Stimulated activated CD4-positive, alpha-beta T cell treated with anti-CD3 and anti-CD28 coated beads, Interleukin-12 subunit alpha, Interleukin-12 subunit beta, amount 100 ng/mL, for 48 hours (primary cell): ENCODE measurements around the gene C8G.

ENCODE experiments used
- DNase-seq, 3 donors: peaks; one replicate each; pipeline ENCODE4 v3.0.0-alpha.2; 2020; ENCODE audit warnings: low read depth in 2 of 3, low spot score in 1 of 3

The C8G gene

DNA sequence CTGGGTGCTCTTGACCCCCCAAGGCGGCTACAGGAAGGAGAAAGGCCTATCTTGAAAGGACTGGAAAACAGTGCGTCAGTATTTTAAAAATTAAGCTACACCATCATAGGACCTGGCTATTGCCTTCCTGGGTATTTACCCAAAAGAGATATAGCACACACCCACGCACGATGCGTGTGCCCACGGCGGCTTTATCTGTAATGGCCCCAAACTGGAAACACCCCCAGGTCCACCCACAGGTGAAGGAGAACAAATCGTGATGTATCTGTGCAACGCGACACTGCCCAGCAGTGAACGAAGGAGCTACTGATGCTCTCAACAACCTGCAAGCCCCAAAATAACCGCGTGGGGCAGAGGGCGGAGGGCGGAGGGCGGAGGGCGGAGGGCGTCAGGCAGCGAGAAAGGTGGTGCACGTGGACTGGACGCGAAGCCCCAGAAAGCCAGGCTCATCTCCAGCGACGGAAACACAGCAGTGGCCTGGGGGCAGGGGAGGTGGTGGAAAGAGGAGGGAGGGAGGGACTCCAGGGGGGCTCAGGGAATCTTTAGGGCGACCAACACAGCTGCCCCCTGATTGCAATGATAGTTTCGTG, 19.9 kb downstream of the C8G start:
- DNase-seq = no peak

DNA sequence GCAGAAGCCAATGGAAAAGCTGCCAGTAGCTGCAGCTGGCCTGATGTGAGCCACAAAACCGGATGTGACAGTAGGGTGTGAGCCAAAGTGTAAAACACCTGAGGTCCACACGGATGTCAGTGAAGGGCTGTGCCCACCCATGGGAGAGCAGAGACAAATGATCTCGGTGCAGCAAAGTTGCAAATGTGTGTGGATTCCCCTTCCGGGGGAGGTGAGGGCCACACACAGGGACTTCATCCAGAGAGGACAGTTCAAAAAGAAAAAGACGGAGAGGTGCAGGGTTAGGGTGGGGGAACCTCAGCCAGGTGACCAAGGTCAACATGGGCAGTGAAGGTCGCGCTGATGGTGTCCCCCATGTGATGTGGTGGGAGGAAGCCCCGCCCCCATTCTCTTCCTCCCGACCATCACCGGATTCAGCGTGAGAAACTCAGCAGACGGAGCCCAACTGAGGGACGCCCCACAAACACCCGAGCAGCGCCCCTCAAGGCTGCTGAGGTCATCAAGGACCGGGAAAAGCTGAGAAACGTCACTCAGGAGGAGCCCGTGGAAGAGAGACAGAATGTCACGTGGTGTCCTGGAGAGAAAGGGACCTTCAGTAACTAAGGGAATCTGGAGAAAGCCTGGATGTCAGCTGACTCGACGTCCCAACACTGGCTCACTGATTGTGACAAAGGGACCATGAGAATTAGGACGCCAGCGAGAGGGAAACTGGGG, 20.9 kb downstream of the C8G start:
- DNase-seq = no peak

DNA sequence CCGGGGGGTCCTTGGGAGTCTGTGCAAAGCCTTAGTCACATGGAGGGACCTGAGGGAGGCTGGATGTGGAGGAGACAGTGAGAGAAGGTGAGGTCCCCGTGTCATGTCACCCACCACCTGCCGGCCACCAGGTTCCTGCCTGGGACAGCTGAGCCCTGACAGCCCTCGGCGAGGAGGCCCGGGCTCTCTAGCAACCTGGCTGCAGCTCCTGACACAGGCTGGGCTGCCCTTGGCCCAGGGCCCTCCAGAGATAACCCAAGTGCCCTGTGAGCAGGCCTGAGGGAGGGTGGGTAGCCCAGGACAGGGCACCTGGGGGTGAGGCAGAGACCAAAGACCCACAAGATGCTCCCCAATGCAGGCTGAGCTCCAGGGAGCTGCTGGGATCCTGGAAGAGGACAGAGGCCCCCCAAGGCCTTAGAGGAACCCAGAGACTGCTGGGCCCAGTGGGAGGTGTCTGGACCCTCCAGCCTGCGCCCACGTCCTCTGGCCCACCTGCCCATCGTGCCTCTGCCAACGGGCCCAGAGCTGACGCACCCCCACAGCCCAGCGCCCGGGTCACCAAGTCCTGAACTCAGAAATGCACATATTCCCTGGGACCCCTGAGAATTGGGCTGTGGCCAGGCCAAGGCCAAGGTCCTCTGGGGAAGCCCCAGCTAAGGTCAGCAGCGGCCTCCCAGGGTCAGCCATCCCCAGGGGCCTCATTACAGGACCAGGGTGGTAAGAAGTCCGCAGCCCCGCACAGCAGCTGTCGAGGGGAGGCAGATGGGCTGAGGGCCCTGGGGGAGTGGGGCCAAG, 23.5 kb downstream of the C8G start:
- no peak for DNase-seq

DNA sequence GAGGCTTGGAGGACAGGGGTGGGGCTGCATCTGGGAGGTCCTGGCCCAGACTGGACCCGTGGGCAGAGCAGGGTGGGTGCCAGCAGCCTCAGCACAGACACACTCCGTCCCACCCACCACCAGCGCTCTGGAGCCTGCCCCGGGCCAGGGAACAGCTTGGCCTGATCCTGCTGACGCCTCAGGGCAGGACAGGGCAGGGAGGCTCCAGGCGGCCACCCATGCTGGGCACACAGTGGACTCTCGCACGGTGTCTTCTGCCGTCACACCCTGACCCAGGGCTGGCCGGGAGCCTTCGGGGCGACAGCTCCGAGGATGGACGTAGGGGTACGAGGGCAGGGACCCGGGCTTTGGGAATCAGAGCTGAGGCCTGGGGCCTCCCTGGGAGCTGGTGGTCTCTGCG, 24.1 kb downstream of the C8G start:
- no peak for DNase-seq

GRCh38 chr9:136969774-136970173, 24.7 kb downstream of the C8G start:
- no peak for DNase-seq

DNA sequence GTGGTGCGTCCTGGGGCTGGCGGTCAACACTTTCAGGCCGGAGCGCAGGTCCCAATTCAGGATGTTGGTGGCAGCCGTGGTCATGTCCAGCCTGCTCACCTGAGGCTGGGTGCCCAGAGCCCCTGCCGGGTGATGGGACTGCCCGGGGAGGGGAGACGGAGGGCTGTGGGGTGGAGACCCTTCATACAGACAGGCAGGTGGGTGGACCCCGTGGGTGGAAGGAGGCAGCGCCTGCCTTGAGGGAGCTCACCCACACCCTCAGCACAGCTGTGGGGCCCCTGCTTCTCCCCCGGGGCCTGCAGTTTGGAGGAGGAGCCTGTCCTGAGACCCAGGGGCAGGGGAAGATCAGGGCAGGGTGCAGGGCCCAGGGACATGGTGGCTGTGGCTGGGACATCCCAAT, 25.3 kb downstream of the C8G start:
- DNase-seq = no peak

- no peak for DNase-seq
Measured at GRCh38 chr9:136971746-136972145, 26.7 kb downstream of the C8G start.

DNA sequence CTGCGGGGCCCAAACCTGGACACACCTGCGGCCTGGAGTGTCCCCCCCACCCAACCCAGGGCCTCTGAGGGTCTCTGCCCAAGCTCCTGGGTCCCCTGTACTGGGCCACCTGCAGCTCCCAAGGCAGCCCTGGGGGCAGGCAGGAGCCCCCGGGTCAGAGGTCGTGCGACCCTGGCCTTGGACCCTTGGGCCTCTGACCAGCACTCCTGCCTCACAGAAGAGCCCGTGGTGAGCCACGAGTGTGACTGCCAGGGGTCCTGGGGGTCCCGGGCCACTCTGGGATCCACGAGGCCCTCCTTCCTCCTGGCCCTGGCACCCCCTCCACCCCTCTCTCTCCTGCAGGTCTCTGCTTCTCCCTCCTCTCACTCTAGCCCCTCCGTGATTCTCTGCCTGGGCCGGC, 27.3 kb downstream of the C8G start:
- DNase-seq = no peak

- DNase-seq = no peak
Measured at GRCh38 chr9:136972743-136973142, 27.7 kb downstream of the C8G start.

DNA sequence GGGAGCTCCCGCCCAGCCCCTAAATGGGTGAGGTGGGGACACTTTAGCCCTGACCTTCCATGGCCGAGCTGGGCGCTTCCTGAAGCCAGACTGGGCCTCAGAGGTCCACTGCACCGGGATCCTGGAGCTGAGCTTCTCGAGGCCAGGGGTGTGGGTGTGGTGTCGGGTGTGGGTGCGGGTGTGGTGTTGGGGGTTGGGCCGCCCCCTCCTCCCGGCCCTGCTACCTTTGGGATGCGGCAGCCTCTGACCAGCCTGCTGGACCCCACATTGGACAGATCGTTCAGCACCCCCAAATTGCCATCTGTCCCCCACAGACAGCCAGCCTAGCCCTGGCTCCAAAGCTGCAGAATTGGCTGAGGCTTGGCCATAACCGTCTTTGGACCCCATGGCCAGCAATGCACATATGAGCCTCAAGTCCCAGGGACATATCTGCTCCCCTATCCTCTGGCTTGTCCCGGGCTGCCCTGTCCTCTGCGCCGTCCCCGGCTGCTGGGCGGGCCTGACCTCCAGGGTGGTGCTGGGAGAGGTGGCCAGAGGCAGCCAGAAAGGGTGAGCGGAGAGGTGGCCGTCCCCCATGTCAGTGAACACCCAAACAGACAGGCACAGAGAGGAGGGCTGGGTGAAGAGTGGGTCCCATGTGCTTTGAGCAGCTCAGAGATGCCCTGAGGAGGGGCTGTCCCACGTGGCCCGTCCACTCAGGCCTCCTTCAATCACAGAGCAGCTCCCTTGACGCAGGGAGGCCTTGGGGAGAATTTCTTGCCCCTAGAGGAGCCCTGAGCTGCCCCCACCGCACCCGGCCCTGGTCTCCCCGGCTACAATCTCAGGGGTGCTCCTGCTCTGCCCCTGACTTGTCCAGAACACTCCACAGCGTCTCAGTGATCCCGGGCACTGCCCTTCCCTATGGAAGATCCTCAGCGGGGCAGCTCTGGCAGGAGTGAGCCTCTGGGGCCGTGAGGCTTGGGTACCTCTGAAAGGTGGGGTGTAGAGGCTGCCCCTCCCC, 28.9 kb downstream of the C8G start:
- DNase-seq = no peak

- DNase-seq = no peak
Measured at GRCh38 chr9:136974817-136975535, 29.9 kb downstream of the C8G start.

GRCh38 chr9:136975644-136976043, 30.6 kb downstream of the C8G start:
- DNase-seq = peak in 1 of 3 donors; percentile 27

DNA sequence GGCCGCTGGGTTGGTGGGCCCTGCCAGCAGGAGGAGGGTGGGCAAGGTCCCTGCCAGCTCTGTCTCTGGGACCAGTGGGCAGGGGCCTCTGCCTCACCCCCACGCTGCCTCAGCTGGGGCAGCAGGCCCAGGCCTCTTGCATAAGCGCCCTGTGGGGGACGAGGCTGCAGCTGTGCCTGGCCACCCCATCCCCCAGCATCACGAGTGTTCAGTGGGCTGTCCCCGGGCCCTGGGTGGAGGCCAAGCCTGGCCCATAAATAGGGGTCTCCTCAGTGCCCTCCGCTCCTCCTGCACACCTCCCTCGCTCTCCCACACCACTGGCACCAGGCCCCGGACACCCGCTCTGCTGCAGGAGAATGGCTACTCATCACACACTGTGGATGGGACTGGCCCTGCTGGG, 32.2 kb downstream of the C8G start, which contains the start of gene PTGDS:
Gene PTGDS (plus strand): TSS at position 282 of the 400 bp plus-strand sequence. CDS start 75 bp downstream, at position 357.
- no peak for DNase-seq

DNA sequence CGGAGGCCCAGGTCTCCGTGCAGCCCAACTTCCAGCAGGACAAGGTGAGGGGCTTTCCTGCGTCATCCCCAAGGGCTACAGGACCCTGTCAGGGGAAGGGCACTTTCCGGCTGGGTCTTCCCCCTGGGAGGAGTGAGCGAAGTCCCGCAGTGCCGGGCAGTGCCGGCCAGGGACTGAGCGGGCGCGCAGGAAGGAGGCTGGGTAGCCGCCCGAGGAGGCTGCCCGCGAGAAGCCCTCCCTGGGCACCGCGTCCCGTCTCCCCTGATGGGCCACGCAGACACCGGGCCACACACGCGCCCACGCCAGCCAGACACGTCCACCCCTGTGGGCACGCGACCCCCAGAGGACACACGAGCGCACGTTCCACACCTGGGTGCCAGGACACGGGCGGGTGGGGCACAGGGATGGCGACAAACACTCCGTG, 32.6 kb downstream of the C8G start:
- DNase-seq = no peak

GRCh38 chr9:136978073-136978864, 33.2 kb downstream of the C8G start:
- DNase-seq = peak; percentile 48 to 57 (median 53)

- DNase-seq = no peak
Measured at GRCh38 chr9:136978865-136979544, 34.0 kb downstream of the C8G start.

DNA sequence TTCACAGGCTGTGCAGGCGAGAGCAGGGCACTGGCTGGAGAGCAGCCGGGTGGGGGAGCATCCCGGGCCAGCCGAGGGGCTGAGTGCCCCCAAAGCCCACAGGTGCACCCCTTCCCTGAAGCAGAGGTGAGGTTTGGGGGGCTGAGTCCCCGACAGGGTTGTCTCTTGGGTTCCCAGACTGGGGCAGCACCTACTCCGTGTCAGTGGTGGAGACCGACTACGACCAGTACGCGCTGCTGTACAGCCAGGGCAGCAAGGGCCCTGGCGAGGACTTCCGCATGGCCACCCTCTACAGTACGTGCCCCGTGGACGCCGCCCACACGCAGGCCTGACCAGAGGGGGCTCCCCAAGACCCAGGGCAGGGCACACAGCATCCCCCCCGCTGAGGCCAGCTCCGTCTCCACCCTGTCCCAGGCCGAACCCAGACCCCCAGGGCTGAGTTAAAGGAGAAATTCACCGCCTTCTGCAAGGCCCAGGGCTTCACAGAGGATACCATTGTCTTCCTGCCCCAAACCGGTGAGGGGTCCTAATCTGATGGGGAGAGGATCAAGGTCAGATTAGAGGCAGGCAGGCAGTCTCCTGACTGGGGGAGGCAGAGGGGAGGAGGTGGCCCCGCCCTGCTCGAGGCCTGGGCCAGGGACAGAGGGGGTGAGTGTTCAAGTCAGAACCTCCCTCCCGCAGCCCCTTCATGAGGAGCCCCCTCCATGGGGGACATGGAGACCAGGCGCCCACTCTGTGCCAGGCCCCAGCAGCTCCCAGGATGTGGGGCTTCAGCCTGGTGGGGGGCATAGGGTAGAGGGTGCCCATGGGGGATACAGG, 34.9 kb downstream of the C8G start:
- no peak for DNase-seq
